ENCODE results near the gene CIC.

The CIC gene

DNA sequence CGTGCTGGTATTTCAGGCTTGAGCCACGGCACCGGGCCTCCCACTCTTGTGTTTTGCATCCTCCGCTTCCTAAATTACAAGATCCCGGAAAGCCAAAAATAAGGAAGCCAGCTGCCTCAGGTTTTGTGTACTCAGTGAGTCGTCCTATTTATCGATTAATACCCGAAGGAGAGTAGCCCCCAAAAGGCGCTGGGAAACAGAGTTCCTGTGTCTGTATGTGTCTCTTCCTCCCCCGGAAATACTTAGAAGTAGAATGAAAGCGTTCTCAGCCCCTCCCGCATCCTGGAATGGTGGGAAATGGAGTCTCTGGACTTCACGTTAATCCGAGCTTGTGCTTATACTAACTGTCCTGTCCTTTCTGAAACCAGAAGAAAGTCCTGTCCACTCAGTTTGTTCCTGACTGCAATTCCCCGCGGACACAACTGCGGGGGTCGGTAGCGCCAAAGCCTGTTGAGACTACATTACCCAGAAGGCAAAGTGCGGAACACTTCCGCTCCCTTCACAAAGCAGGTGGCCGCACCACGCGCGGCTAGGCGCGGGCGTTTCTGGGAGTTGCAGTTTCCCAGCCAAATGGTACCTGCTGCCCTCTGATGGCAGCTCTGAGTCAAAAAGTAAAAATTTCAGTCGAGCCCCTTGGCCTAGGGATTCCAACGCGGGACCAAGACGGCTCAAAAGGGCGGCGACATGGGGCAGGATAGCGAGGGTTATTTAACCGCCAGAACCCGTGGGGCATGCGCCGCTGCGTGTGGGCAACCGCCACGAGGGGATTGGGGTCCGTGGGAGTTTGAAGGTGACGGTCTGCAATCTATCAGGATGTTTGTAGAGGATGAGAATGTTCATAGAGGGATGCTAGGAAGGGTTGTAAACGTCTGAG lies 24.5 kb upstream of the CIC start:
- peak; percentile 85 for DNase-seq (ENCODE audit: low read depth)

DNA sequence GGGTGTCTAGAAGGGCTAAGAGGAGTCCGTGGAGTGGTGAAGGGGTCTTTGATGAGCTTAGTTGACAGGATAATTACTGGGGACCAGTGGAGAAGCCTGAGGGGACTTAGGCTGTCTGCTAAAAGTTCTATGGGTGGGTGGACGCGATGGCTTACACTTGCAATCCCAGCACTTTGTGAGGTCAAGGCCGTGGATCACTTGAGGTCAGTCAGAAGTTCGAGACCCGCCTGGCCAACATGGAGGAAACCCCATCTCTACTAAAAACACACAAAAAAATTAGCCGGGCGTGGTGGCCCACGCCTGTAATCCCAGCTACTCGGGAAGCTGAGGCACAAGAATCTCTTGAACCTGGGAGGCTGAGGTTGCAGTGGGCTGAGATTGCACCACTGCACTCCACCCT lies 23.8 kb upstream of the CIC start:
- DNase-seq (ENCODE audit: low read depth): no peak

DNA sequence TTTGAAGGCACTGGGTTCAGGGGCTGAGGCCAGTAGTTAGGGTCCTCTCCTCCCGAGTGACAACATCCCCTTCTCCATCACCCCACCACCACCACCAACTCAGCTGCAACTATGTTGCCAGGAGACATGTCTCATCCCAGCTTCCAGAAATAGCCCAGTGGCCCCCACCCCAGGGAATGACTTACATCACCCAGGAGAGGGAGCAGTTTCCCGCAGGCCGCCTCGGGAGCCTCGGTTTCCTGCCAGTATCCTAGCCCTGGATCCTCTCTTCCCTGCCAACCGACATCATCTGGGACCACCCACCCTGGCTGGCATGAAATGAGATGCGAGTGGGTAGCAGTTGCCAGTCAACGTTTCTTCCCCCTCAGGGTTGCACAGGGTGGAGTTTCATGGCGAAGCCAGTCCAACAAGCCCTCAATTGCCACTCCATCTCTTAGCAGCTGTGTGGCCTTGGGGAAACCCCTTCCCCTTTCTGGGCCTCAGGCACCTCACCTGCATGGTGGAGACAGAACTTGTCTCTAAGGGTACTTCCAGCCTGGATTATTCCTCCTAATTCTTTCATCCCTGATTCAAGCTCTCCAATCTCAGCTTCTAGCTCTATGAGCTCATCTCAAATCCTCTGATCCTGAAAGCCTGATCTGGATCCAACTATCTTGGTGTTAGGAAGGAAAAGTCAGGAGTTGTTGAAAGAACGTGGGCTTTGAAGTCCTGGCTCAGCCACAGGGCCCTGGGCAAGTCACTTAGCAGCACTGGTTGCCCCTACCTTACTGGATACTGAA lies 22.7 kb upstream of the CIC start:
- DNase-seq (ENCODE audit: low read depth): no peak

DNA sequence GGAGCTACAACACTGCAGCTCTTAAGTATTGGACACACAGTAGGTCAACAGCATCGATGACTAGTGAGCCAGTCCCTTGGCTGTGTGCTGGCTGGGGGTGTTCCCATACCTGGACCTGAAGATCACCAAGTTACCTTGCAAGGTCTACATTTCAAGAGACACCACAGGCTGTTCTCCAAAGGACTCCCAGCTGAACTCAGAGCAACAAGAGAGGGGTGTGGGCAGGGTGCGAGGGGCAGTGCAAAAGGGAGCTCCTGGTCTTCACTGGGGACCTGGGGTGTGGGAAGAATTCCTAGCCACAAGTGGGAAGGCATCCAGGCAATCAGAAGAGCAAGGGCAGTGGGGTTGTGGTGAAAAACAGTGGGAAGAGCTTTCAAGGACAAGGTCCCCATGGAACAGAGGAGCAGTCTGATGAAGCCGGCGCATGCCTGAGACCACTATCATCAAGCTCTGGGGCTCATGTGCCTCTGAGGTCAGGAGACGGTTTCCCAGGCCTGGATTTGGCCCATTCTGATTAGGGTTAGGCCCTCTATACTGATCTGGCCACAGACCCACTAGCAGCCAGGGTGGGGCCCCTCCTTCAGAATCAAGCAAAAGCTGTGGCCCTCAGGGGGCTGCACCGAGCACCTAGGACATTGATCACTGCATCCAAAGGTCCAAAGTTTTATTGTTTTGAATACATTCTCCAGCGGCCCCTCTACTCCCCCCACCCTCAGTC lies 22.0 kb upstream of the CIC start:
- no peak for DNase-seq (ENCODE audit: low read depth)

DNA sequence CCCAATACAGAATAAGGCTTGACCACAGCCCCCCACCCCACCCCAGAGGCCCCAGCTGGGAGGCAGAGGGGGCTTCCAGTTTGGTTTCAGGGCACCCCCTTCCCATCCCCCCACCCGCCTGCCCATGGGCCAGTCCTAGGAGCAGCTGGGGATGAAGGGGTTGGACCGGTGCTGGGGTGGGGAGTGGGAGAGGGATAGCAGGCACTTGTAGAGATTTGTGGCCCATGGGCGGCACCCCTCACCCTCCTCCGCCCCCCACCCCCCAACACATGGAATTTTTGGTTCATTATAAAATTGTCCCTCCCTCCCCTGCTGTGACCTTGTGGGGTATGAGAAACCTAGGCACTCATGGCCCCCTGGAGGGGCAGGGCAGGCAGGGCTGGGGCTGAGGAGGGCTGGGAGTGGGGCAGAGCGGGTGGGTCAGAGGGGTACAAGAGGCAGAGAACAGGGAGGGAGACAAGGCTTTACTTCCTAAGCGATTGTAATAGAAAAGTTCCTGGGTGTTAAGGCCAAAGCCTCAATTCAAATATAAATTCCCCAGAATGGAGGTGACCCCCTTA lies 21.3 kb upstream of the CIC start:
- no peak for DNase-seq (ENCODE audit: low read depth)

DNA sequence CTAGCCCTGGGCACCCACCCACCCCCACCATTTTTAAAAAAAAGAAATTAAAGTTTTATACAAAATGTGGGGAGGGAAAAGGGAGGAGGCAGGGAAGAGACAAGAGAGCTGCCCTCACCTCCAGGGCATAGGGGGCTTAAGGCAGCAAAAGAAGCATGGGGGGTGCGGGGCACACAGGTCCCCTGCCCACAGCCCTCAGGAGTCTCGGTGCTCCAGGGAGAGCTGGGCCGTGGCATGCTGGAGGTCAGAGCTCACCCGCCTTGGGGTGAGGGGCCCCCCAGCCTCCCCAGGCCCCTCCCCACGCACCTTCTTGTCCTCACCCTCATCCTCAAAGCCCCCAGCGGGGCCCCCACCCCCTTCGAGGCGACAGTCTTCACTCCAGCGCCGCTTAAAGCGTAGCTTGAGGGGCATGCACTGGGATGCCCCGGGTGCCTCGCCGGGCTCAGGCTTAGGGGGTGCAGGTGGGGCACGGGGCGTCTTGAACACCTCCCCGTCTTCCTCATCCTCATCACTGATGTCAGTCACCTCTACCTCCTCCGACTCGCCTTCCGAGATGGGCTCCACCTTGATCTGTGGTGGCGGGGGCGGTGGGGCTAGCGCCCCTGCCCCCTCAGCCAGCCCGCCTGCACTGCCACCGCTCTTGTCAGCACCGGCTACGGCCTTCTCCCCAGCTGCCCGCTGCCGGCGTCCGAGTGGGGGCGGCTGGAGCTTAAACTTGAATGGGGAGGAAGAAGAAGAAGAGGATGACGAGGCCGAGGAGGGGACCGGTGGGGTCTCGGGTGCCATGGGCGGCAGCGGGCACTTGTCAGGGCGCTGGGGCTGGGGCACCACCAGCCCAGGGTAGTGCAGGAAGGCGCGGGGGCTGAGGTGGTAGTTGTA lies 20.5 kb upstream of the CIC start:
- no peak for DNase-seq (ENCODE audit: low read depth)

DNA sequence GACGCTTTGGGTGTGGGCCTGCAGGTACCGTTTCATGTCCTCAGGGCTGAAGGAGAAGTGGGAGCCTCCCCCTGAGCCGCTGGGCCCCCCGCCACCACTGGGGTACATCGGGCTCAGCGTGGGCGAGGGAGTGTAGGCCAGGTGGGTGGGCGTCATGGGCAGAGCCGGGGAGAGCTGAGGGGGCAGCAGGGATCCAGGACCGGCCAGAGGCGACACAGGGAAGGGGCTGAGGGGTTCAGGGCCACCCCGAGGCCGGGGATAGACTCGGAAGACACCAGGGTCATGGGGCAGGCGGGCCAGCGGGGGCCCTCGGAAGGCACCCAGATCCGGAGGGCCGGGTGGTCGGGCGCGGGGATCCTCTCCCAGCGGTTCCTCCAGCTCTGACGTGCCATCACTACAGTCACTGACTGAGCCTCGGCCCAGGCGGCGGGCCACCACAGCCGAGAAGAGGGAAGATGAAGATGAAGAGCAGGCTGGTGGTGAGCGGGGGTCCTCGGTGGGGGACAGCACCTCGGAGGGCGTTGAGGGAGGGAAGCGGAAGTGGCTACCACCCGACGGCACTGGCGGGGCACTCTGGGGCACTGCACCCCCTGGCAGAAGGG lies 19.8 kb upstream of the CIC start:
- no peak for DNase-seq (ENCODE audit: low read depth)

DNA sequence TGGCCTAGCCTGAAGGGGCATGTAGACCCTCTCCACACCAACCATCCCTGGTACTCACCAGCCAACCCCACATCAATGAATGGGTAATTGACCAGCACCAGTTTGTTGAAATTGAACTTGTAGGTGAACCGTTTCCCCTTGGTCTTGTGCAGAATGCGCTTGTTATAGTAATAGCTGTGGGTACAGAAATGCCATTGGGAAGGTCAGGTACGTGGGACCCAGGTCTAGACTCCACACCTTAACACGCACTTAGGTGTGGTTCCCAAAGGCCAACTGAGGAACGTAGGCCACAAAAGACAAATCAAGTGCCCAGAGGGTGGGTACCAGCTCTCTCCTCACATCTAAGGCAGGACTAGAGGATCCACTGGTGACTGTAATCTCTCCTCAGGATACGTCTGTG lies 19.3 kb upstream of the CIC start:
- no peak for DNase-seq (ENCODE audit: low read depth)

DNA sequence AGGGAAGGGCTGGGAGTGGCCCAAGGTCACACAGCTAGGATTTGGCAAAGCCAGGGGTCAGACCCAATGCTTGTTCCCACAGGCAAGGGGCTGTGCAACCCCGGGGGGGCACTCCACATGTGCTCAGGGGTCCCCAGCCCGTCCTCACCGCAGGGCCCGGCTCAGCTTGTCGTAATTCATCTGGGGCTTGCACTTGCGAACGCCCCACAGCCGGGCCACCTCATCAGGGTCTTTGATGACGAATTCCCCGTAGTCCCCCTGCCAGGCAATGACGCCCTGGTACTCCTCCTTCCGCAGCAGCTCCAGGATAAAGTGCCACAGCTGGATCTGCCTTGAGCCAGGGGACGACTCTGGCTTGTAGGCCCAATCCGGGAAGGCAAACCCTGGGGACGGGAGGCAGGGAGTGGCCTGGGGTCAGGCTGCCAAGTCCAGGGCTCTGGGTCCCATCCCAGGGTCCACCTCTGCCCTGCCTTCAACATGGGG lies 18.8 kb upstream of the CIC start:
- DNase-seq (ENCODE audit: low read depth): no peak

DNA sequence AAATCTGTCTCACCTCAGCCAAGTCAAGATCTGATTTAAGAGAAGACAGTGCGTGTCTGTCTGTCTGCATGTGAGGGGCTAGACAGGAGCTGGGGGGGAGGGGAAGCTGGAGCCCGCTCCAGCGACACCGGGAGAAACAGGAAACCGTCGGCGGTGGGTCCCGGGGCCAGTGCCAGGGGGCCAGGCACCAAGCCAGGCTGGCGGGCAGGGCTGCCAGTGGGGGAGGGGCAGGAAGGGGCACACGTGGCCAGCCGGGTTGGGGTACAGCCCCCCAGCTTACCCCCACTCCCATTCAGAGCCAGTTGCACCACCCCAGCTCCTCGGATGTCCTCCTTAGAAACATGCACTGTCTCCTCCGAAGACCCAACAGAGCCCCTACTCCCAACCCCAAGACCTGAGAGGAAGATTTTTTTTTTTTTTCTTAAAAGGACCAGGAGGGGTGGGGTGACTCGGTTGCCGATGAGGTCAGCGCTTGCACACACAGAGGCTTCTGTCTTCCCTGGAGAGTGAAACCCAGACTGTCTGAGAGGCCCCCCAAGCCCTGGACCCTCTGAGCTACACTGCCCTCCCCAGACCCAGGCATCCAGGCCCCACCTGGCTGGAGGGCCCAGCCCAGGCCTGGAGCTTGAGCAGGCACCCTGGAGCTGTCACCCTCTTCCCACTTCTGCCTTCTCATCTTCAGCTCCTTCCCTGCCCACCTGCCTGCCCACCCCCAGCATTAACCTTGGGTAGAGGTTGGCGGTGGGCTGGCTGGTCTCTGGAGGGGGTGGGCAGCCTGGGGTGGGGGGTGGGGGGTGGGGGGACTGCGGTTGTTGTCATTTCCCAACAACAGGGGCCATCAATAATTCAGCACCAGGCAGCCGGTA lies 18.2 kb upstream of the CIC start:
- no peak for DNase-seq (ENCODE audit: low read depth)

DNA sequence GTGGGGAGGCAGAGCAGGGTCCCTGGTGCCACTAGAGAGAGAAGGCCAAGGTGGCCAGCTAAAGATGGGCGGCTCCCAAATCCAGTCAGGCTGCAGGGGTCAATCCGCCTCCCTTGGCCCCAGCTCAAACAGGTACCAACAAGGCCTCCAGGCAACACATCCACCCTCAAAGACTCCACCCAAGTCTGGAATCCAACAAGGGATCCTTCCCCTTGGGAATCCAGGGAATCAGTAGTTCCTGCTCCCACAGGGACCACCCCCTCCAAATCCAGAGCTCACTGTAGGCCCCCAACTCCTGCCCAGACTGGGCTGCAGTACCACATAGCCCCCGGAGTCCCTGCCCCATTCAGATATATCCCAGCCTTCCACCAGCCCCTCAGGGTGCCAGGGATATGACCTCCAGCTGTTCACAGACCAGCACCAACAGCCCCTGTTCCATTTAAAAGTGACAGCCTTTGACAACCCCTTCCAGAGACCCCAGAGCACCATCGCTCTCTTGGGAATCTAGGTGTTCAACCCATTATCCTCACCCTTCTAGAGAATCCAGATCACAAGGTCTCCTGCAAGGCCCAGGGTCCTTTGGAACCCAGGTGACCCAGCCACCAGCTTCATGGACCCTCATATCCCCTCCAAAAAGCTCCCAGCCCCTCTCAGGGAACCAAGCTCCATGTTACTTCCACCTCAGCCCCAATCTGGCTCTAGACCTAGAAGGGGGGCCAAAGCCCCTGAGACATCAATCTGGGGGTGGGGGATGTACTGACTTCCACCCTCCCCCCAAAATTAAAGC lies 17.3 kb upstream of the CIC start:
- DNase-seq (ENCODE audit: low read depth): no peak

DNA sequence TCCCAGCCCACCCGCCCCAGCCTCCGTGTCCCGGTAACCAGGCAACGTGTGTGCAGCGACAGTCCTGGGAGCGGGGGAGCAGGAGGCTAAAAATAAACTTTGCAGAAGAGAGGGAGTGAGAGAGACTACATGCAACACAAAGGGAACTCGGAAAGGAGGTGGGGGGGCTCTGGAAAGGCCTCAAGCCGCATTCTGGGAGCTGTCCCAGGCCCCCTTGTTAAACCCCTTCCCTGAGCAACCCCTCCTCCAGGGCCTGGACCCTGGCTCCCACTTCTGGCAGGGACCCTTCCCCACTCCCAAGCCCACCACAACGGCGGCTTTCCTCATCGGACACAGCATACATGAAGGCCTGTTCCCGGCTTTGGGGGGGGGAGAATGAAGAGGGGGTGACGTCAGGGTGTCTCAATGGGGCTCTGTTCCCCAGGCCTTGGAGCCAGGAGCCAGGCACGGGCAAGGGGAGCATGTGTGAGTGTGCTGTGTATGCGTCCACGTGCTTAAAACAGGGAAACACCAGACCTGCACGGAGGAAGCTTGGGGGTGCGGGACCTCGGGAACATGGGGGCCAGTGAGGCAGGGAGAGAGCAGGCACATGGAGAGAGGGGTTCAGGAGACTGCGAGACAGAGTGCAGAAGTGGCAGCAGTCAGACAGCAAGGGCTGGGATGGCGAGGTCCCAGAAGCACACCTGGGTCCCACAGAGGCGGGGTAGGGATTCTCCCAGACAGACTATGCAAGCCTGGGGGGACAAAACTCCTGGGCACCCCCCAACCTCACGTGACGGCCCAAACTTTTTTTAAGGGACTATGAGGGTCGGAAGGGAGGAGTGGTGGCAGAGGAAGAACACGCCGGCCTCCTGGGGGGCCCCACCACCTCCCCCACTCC lies 16.4 kb upstream of the CIC start:
- DNase-seq (ENCODE audit: low read depth): no peak

DNA sequence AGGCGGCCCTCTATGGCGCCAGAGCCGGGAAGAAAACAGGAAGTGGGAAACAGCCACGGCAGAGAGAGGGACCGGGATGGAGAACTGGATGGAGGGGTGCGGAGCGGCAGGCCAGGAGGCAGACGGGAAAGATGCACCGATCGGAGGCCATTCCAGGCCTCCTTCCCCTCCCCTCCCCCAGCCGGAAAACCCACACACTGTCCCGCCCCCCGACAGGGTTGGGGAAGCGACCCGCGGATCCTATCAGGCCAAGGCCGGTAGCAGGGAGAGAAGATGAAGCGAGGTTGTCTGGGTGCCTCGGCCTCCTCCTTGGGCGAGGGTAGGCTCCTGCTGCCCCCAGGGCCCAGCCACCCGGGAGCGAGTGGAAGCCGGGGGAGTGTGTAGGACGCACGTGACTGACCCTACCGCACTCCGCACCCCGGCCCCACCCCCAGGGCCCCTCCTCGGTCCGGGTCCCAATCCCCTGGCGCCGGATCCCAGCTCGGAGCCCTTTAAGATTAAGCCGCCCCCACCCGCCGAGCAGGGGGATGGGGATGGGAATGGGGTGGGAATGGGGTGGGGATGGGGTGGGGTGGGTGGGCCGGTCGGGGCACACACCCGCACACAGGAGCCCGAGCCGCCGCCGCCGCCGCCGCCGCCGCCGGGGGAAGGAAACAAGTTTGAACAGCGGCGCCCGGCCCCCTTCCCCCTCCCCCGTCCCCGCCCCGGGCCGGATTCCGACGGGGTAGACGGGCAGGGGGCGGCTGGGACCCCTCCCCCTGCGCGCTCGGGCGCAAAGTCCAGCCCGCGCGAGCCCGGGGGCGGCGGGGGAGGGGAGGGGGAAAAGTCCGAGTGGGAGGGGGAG lies 15.6 kb upstream of the CIC start:
- peak; percentile 51 for DNase-seq (ENCODE audit: low read depth)

DNA sequence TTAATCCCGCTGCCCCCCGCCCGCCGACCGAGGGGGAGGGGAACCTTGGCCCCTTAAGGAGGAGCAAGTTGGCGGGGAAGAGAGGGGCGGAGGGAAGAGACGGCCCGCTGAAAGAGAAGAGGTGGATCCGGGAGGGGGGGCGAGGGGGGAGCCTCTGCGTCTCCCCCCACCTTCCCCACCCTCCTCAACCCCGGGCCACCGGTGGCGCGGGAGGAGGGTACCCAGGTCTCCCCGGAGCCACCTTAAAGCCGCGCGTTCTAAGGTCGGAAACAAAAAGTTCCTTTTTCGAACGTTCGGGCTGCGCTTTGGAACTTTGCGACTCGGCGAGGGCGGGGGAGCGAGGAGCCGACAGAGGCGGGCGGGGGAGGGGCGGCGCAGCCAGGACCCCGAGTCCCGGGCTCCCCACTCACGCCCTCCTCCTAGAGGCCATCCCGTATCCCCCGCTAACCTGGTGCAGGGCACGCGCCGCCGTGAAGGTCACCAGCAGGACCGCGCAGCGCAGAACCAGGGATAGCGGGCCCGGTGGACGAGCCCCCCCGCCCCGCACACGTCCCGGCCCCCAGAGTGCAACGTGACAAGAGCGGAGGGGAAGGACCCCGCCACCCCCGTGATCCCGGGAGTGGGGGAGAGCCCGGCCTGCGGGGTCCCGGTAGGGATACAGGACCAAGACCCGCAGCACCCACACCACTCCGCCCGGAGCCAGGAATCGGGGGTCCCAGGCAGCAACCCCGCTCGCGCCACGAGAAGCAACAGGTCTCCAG lies 14.8 kb upstream of the CIC start:
- DNase-seq (ENCODE audit: low read depth): peak; percentile 72

DNA sequence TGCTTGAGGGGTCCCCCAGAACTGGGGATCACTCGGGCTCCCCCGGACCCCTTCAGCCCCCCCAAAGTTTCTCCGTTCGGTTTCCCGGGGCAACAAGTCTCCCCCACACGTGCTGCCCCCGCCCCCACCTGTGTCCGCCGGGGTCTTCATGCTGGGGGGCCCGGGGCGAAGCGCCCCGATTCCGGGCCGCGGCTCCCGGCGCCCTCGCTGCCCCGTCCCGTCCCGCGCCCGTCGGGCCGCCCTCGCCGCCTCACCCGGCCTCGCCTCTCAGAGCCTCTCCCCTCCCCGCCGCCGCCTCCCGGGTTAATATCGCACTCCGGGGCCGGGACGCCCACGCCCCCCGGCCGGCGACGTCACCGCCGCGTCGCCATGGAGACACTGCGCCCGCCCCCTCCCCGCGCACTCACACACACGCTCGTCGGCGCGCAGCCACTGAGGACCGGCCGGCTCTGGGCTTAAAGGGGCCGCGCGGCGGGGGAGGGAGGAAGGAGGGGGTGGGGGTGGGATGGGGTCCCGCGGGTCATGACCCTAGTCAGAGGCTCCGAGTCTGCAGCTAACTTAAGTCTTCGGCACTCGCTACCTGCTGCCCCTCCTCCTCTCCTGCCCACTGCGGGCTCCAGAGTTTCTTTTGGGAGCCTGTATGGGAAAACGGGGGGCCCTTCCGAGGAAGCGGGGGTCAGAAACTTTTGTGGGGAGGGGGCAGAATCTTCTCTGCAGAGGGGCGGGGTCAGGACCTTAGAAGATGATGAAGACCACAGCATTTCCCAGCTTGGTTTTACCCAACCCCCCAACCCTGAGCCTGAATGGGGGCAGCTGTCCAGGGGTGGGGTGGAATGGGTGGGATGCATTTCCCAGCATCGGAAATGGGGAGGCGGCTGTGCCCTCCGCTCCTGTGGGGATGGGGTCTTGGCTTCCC lies 13.9 kb upstream of the CIC start, which contains the start of gene ERF:
TSS of gene ERF (minus strand) at position 279 of the 916 bp plus-strand sequence. CDS start at position 150, 129 bp downstream.
- DNase-seq (ENCODE audit: low read depth): peak; percentile 91

Measured in activated T-cell treated with anti-CD3 and anti-CD28 coated beads for 1 hour (primary cell).